Psoas muscle (tissue), 8 donors: Measurements from ENCODE around the gene MAP6. TPM values are rescaled to one million over a fixed set of nuclear protein-coding genes. Genes with fewer than 3 reads are reported as not detected.

ENCODE experiments used
- ATAC-seq, 4 donors: fragments of 200-7000 bp; cut with Tn5 transposase; one replicate each; pipeline ENCODE4 v1.9.1; 2020; ENCODE audit warnings: moderate library complexity in 3 of 4, mild to moderate bottlenecking in 2 of 4
- DNase-seq, 2 donors: peaks; one replicate each; pipeline ENCODE4 v3.0.0-alpha.2; 2020
- H3K27ac ChIP-seq: fragments of 200-600 bp; one replicate; pipeline ENCODE4 v1.8.0; 2022
- H3K27me3 ChIP-seq, 3 donors: fragments of 200-600 bp in 1 of 3; one replicate each; pipeline versions ENCODE4 v1.6.1 to v1.8.0; 2013 to 2022; ENCODE audit warnings: low read length in 2 of 3, mild to moderate bottlenecking in 2 of 3, moderate library complexity in 1 of 3; ENCODE audit not compliant: insufficient read depth in 3 of 3
- H3K36me3 ChIP-seq, 2 donors: fragments of 200-600 bp in 1 of 2; one replicate each; pipeline versions ENCODE4 v1.6.1 to v1.8.0; 2013 to 2022; ENCODE audit warnings: low read depth in 1 of 2, mild to moderate bottlenecking in 1 of 2, moderate library complexity in 1 of 2; ENCODE audit not compliant: insufficient read depth in 1 of 2
- H3K4me1 ChIP-seq: fragments of 200-600 bp; one replicate; pipeline ENCODE4 v1.8.0; 2022
- H3K4me3 ChIP-seq: fragments of 200-600 bp; one replicate; pipeline ENCODE4 v1.8.0; 2022; ENCODE audit warnings: mild to moderate bottlenecking
- H3K9me3 ChIP-seq: fragments of 200-600 bp; one replicate; pipeline ENCODE4 v1.8.0; 2022
- WGBS, 3 donors: extraction: QIAGEN DNeasy Blood & Tissue Kit; methylation state at CpG; one replicate each; pipeline versions ENCODE4 v1.1.6 to v1.1.7; 2013; 5-methylcytosine and 5-hydroxymethylcytosine counted together
- intact Hi-C, 2 donors: fragments of 100-400 bp; cut with DNase I; formaldehyde crosslinking; loops; one replicate each; pipeline versions ENCODE4 v1.11.0 to v1.14.2; 2022
- polyA plus RNA-seq, 3 donors: library from polyadenylated mRNA; stranded (reverse); fragments of 200-250 nt; gene quantifications; one replicate each; pipeline ENCODE4 v1.2.3, GENCODE V29; 2013
- total RNA-seq, 4 donors: library from RNA; stranded (reverse); fragmentation: NEBNext Ultra II Directional in 2 of 4; extraction: Animal tissue kit (Norgen Biotek cat#: 25700) in 2 of 4; gene quantifications; one replicate each; pipeline versions ENCODE4 v1.2.1 to v1.2.4, GENCODE V29; 2021 to 2023
- TF ChIP-seq, protein P1 (sequence below): fragments of 200-600 bp; IDR thresholded peaks from one replicate; pipeline ENCODE4 v1.8.0; 2022; ENCODE audit warnings: antibody characterized with exemption
- donor health status: healthy with polysubstance abuse.
- donor health status: DM: no; HTN: no; CAD: no; lungs with moderate emphysema.
- donor health status: Bipolar disorder and iron deficiency.
- donor health status: healthy.
- donor health status: DM: yes; HTN: yes; CAD: no.
- donor health status: DM: no; HTN: no; CAD: no.
- donor health status: DM: no; HTN: no; CAD: no.
- donor health status: DM: yes; HTN: yes; CAD: no.

The MAP6 gene
- total and polyA plus RNA-seq, 7 donors = 0.14 to 0.56 (median 0.26) TPM

- ATAC-seq (no peak), DNase-seq (no peak)
- whole genome bisulfite sequencing, 3 donors = 67 to 87% (median 70%) methylated on average over 2 of the region's 2 CpGs
- Histone ChIP-seq H3K27ac (no peak overlapping the region), H3K27me3 (no peaks in the 10 kb centered on the region), H3K4me3 (no peak overlapping the region), H3K4me1 (no peaks in the 10 kb centered on the region), H3K9me3 (no peaks in the 10 kb centered on the region), H3K36me3 (no peaks in the 10 kb centered on the region)
- intact Hi-C loops = no loop called here
- TF ChIP-seq, protein P1, sequence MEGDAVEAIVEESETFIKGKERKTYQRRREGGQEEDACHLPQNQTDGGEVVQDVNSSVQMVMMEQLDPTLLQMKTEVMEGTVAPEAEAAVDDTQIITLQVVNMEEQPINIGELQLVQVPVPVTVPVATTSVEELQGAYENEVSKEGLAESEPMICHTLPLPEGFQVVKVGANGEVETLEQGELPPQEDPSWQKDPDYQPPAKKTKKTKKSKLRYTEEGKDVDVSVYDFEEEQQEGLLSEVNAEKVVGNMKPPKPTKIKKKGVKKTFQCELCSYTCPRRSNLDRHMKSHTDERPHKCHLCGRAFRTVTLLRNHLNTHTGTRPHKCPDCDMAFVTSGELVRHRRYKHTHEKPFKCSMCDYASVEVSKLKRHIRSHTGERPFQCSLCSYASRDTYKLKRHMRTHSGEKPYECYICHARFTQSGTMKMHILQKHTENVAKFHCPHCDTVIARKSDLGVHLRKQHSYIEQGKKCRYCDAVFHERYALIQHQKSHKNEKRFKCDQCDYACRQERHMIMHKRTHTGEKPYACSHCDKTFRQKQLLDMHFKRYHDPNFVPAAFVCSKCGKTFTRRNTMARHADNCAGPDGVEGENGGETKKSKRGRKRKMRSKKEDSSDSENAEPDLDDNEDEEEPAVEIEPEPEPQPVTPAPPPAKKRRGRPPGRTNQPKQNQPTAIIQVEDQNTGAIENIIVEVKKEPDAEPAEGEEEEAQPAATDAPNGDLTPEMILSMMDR = no peak
Observed at GRCh38 chr11:75592715-75593114, 76.1 kb downstream of the MAP6 start.

DNA sequence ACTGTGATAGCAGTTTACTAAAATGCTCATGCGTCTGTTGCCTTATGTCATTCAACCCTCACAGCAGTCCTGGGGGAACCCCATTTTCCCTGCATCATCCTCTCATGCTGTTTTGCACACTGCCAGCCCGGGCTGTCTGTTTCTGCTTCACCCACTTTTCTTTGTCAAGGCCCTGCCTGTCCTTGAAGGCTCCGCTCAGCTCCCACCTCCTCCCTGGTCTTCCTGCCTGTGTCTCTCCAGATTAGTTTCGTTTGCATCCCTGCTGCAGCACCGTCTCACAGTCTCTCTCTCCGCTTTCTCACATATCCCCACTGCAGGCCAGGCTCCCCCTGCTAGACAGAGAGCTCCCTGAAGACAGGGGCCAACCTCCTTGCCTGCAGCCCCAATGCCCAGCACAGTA is 76.9 kb downstream of the MAP6 start:
- ATAC-seq (no peak), DNase-seq (no peak)
- intact Hi-C loops = no loop called here
- Histone ChIP-seq H3K27me3 (no peaks in the 10 kb centered on the region), H3K4me1 (no peaks in the 10 kb centered on the region), H3K9me3 (no peaks in the 10 kb centered on the region), H3K36me3 (no peaks in the 10 kb centered on the region), H3K4me3 (no peak overlapping the region), H3K27ac (no peak overlapping the region)
- whole genome bisulfite sequencing, 3 donors = 78 to 86% (median 84%) methylated on average over 6 of the region's 6 CpGs
- TF ChIP-seq, protein P1 = no peak

DNA sequence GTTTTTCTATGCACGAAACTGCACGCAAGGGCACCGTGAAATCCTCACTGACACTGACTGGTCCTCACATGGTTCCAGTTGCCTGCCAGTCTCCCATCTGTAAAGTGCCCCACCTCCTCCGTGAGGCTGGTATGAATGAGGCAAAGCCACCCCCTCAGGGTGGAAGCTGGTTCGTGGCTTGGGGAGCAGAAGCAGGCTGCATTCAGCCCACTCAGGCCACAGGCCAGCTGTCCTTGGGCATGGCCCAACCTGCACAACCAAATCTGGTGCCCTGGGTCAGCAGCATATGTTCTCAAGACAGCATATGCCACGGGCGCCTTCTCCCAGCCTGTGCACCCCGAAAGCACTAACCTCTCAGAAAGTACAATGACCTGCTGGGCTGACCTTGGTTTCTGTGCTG is 77.5 kb downstream of the MAP6 start:
- TF ChIP-seq, protein P1 = no peak
- Histone ChIP-seq H3K4me3 (no peak overlapping the region), H3K9me3 (no peaks in the 10 kb centered on the region), H3K27me3 (no peaks in the 10 kb centered on the region), H3K4me1 (no peaks in the 10 kb centered on the region), H3K27ac (no peak overlapping the region), H3K36me3 (no peaks in the 10 kb centered on the region)
- DNase-seq (no peak), ATAC-seq (no peak)
- 61 to 78% (median 65%) methylated on average over 8 of the region's 8 CpGs for whole genome bisulfite sequencing, 3 donors
- intact Hi-C loops = no loop called here

GRCh38 chr11:75589933-75590332 is 78.9 kb downstream of the MAP6 start:
- Histone ChIP-seq H3K9me3 (no peaks in the 10 kb centered on the region), H3K27ac (no peak overlapping the region), H3K4me3 (no peak overlapping the region), H3K27me3 (no peaks in the 10 kb centered on the region), H3K4me1 (no peaks in the 10 kb centered on the region), H3K36me3 (no peaks in the 10 kb centered on the region)
- 37 to 43% (median 39%) methylated on average over 2 of the region's 2 CpGs for WGBS, 3 donors
- DNase-seq (no peak), ATAC-seq (no peak)
- TF ChIP-seq, protein P1 = no peak
- intact Hi-C loops = no loop called here

DNA sequence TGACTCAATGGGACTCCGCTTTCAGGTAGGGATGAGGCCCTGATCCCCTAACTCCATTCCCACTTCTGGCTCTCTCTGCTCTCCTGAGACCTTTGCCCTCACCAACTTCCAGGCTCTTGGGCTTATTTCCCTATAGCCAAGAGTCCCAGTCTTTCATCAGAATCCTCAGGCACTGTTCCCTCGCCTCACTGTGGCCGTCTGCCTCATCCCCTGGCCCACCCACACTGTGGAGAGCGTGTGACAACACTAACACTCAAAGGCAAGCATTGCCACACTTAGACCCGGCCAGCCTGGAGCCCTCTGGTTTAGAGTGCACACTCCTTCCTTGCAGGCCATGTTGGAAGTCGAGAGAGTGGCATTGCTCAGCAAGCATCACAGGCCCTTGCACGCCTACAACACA is 79.8 kb downstream of the MAP6 start:
- H3K27ac ChIP-seq = no peak overlapping the region
- DNase-seq = no peak
- no peaks in the 10 kb centered on the region for H3K36me3 ChIP-seq
- H3K4me1 ChIP-seq = peaks cover 5% of the 10 kb centered on the region
- intact Hi-C loops = no loop called here
- WGBS, 3 donors = 86 to 93% (median 89%) methylated on average over 7 of the region's 7 CpGs
- no peaks in the 10 kb centered on the region for H3K27me3 ChIP-seq
- TF ChIP-seq, protein P1 = no peak
- H3K4me3 ChIP-seq = no peak overlapping the region
- no peaks in the 10 kb centered on the region for H3K9me3 ChIP-seq
- no peak for ATAC-seq
